Activated T-helper 17 cell treated with anti-CD3 and anti-CD28 coated beads, Interleukin-2, amount 50 U/mL, for 72 hours (primary cell): ENCODE results near the gene OR4L1. TPM values are rescaled to one million over a fixed set of nuclear protein-coding genes. Genes with fewer than 3 reads are reported as not detected.
"Not testable (repeated sequence)": the region's sequence is repeated elsewhere in the genome, so short reads cannot be mapped to it uniquely, and the experiment has no call there.

Experiments used
- ATAC-seq: fragments of 150-1000 bp; cut with Tn5 transposase; replicated peaks from 2 replicates; pipeline ENCODE4 v1.10.0; 2021; ENCODE audit warnings: mild to moderate bottlenecking, moderate library complexity
- H3K27ac Mint-ChIP-seq: one replicate; pipeline ENCODE4 v1.8.0; 2022; ENCODE audit warnings: mixed read lengths
- H3K27me3 Mint-ChIP-seq: one replicate; pipeline ENCODE4 v1.8.0; 2022; ENCODE audit warnings: mixed read lengths
- H3K36me3 Mint-ChIP-seq: one replicate; pipeline ENCODE4 v1.8.0; 2022; ENCODE audit warnings: low read depth, mild to moderate bottlenecking, mixed read lengths
- H3K4me1 Mint-ChIP-seq: one replicate; pipeline ENCODE4 v1.8.0; 2022; ENCODE audit warnings: mixed read lengths
- H3K4me3 Mint-ChIP-seq: one replicate; pipeline ENCODE4 v1.8.0; 2022; ENCODE audit warnings: mild to moderate bottlenecking, mixed read lengths
- H3K9me3 Mint-ChIP-seq: one replicate; pipeline ENCODE4 v1.8.0; 2022; ENCODE audit warnings: mixed read lengths
- total RNA-seq, 2 donors: library from RNA; stranded (reverse); gene quantifications; one replicate each; pipeline ENCODE4 v1.2.3, GENCODE V29; 2022

Gene OR4L1, protein sequence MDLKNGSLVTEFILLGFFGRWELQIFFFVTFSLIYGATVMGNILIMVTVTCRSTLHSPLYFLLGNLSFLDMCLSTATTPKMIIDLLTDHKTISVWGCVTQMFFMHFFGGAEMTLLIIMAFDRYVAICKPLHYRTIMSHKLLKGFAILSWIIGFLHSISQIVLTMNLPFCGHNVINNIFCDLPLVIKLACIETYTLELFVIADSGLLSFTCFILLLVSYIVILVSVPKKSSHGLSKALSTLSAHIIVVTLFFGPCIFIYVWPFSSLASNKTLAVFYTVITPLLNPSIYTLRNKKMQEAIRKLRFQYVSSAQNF
- not detected for total RNA-seq

- H3K4me3 Mint-ChIP-seq, result no peak within 1 kb of the TSS
- H3K36me3 Mint-ChIP-seq, result no peaks in the 10 kb centered on the region
- H3K9me3 Mint-ChIP-seq, result no peaks in the 10 kb centered on the region
- H3K4me1 Mint-ChIP-seq, result no peaks in the 10 kb centered on the region
- ATAC-seq, result no peak
- no peaks in the 10 kb centered on the region for H3K27me3 Mint-ChIP-seq
- no peak within 1 kb of the TSS for H3K27ac Mint-ChIP-seq
Observed at GRCh38 chr14:20059745-20060144, at the start of gene OR4L1. Gene OR4L1 (plus strand): TSS chr14:20060045. CDS start chr14:20060045, 0 bp downstream.

DNA sequence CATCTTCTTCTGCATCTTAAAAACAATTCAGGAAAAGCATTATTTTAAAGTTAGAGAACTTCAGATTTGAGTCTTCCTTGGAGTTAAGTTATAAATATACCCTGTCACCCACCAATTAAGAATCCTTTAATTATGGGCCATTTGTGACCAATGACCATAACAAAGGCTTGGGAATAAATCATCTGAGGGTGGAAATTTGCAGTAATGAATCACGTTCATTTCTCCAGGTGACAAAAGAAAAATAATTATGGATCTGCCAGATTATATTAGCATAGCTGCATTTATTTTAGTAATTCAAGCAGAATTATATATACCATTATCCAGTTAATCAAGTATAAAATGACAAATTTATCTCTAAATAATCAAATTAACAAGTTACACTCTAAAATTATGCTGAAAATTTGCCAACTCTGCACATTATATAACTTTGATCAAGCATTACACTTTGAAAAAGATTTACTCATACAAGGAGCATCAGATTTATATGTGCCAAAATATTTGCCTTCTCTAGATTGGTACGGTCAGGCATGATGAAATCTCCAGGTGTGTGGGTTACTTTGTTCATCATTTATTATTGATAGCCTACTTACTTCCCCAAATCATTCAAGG, 40.5 kb upstream of the OR4L1 start, which contains the start of gene OR4K14:
TSS of gene OR4K14 (minus strand) at position 51 of the 609 bp plus-strand sequence. CDS start 4,114 bp downstream, outside the sequence.
- Mint-ChIP-seq H3K4me1 (no peaks in the 10 kb centered on the region), H3K27ac (no peak within 1 kb of the TSS), H3K36me3 (no peaks in the 10 kb centered on the region), H3K27me3 (peaks cover 8% of the 10 kb centered on the region), H3K9me3 (peaks cover 2% of the 10 kb centered on the region), H3K4me3 (no peak within 1 kb of the TSS)
- ATAC-seq, result no peak

GRCh38 chr14:20031058-20031457, 28.8 kb upstream of the OR4L1 start:
- no peaks in the 10 kb centered on the region for H3K36me3 Mint-ChIP-seq
- H3K27me3 Mint-ChIP-seq, result no peaks in the 10 kb centered on the region
- ATAC-seq, result no peak
- no peak overlapping the region for H3K27ac Mint-ChIP-seq
- no peaks in the 10 kb centered on the region for H3K9me3 Mint-ChIP-seq
- H3K4me3 Mint-ChIP-seq, result no peak overlapping the region
- no peaks in the 10 kb centered on the region for H3K4me1 Mint-ChIP-seq

DNA sequence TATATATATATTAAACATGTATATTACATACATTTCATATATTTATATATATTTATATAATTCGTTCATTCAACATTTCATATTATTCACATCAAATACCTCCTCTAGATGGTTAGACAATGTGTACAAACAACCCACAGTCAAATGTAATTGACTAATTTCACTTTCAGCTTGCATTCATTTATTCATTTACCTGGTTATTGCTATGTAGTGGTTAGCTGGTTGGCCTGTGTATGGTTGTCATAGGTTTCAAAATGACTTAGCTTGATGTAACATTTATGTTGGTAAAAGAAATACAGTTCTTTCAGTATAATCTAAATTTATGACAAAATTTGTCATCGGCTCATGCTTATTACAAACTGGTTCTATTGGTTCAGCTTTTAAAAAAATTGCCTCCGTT, 24.4 kb upstream of the OR4L1 start:
- H3K27ac Mint-ChIP-seq, result no peak overlapping the region
- no peaks in the 10 kb centered on the region for H3K9me3 Mint-ChIP-seq
- no peak overlapping the region for H3K4me3 Mint-ChIP-seq
- peak; percentile 38 for ATAC-seq
- no peaks in the 10 kb centered on the region for H3K36me3 Mint-ChIP-seq
- no peaks in the 10 kb centered on the region for H3K4me1 Mint-ChIP-seq
- no peaks in the 10 kb centered on the region for H3K27me3 Mint-ChIP-seq

GRCh38 chr14:20035938-20036337, 23.9 kb upstream of the OR4L1 start, which contains the start of gene OR4K13:
Gene OR4K13 (minus strand): TSS chr14:20036038. CDS start chr14:20034758, 1,280 bp downstream.
- H3K9me3 Mint-ChIP-seq, result no peaks in the 10 kb centered on the region
- no peak within 1 kb of the TSS for H3K4me3 Mint-ChIP-seq
- no peaks in the 10 kb centered on the region for H3K27me3 Mint-ChIP-seq
- H3K36me3 Mint-ChIP-seq, result no peaks in the 10 kb centered on the region
- H3K4me1 Mint-ChIP-seq, result no peaks in the 10 kb centered on the region
- ATAC-seq, result no peak
- H3K27ac Mint-ChIP-seq, result no peak within 1 kb of the TSS

- Mint-ChIP-seq H3K4me3 (no peak overlapping the region), H3K27ac (no peak overlapping the region), H3K9me3 (peaks cover 4% of the 10 kb centered on the region), H3K27me3 (peaks cover 14% of the 10 kb centered on the region), H3K4me1 (no peaks in the 10 kb centered on the region), H3K36me3 (no peaks in the 10 kb centered on the region)
- no peak for ATAC-seq
Observed at GRCh38 chr14:20044243-20044642, 15.6 kb upstream of the OR4L1 start.

DNA sequence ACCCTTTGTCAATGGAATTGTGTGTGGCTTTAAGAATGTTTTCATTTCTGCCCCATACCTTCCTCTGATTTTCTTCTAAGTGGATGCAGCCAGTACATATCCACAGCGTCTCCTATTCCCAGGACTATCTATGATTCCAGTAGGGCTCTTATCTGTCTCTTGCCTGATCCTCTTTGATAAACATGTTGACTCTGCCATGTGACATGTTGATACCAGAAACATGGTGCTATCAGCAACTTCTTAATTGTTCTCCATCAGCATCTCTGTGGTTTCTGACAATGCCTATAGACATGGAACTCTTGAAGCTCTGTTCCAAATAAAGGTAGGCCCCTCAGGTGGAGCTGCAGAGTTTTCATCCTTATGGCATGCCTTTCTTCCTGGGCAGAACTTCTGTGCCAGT, 11.6 kb upstream of the OR4L1 start:
- Mint-ChIP-seq H3K4me3 (no peak overlapping the region), H3K9me3 (no peaks in the 10 kb centered on the region), H3K27me3 (peaks cover 21% of the 10 kb centered on the region), H3K27ac (no peak overlapping the region), H3K4me1 (no peaks in the 10 kb centered on the region), H3K36me3 (no peaks in the 10 kb centered on the region)
- ATAC-seq, result no peak

DNA sequence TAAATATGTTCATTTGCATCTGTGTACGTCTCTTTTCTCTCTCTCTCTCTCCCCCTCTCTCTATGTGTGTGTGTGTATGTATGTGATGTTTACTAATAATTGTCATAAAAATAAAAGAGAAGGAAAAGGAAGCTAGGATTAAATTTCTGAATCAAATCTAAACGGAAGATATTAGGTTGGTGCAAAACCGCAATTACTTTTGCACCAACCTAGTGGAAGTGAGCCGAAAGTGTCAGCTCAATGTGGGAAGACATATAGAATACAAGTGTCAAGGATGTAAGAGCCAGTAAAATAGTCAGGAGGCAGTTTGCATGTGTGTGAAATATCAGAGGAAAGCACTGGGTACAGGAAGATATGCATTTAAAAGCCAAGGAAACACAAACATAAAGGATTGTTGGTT, 32.2 kb downstream of the OR4L1 start:
- Mint-ChIP-seq H3K36me3 (no peaks in the 10 kb centered on the region), H3K4me1 (no peaks in the 10 kb centered on the region), H3K4me3 (no peak overlapping the region), H3K27me3 (no peaks in the 10 kb centered on the region), H3K27ac (no peak overlapping the region), H3K9me3 (no peaks in the 10 kb centered on the region)
- no peak for ATAC-seq

DNA sequence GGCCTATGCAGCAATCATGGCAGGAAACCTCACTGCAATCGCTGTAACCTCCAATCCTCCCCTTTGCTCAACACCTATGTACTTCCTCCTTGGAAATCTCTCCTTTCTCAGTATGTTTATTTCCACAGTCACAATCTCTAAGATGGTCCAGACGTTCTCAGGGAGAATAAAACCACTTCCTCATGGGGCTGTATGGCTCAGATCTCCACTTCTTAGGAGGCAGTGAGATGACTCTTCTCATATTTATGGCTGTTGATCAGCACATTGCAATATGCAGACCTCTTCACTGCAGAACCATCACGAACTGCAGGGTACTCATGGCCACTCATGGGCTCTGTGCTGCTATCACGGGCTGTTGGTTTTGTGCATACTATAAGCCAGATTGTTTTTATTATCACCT, 33.6 kb downstream of the OR4L1 start:
- no peaks in the 10 kb centered on the region for H3K36me3 Mint-ChIP-seq
- H3K4me3 Mint-ChIP-seq, result no peak overlapping the region
- H3K27me3 Mint-ChIP-seq, result peaks cover under 1% of the 10 kb centered on the region
- no peak overlapping the region for H3K27ac Mint-ChIP-seq
- no peaks in the 10 kb centered on the region for H3K4me1 Mint-ChIP-seq
- no peak for ATAC-seq
- no peaks in the 10 kb centered on the region for H3K9me3 Mint-ChIP-seq

- H3K36me3 Mint-ChIP-seq, result not testable (repeated sequence)
Observed at GRCh38 chr14:20098926-20099770, 39.3 kb downstream of the OR4L1 start.

GRCh38 chr14:20110438-20110837, 50.6 kb downstream of the OR4L1 start, which contains the start of gene OR4K17:
Gene OR4K17 (plus strand): TSS chr14:20110739. CDS start chr14:20117500, 6,761 bp downstream.
- H3K9me3 Mint-ChIP-seq, result no peaks in the 10 kb centered on the region
- no peaks in the 10 kb centered on the region for H3K4me1 Mint-ChIP-seq
- no peaks in the 10 kb centered on the region for H3K36me3 Mint-ChIP-seq
- H3K4me3 Mint-ChIP-seq, result no peak within 1 kb of the TSS
- no peaks in the 10 kb centered on the region for H3K27me3 Mint-ChIP-seq
- no peak within 1 kb of the TSS for H3K27ac Mint-ChIP-seq
- no peak for ATAC-seq

More at GRCh38 chr14:20098926-20099770, 39.3 kb downstream of the OR4L1 start:
- not testable (repeated sequence) for H3K27ac Mint-ChIP-seq, H3K4me3 Mint-ChIP-seq, ATAC-seq, H3K9me3 Mint-ChIP-seq, H3K4me1 Mint-ChIP-seq
- peaks cover 19% of the 10 kb centered on the region for H3K27me3 Mint-ChIP-seq

Other genes with a start within 250 kb of the OR4L1 start
- not detected for gene OR4K2, start 184.9 kb upstream of the OR4L1 start, total RNA-seq
- not detected for gene OR4K5, start 139.4 kb upstream of the OR4L1 start, total RNA-seq
- gene OR4K1, start 129.1 kb upstream of the OR4L1 start, total RNA-seq, result not detected
- not detected for gene OR4K15, start 84.5 kb upstream of the OR4L1 start, total RNA-seq
- not detected for gene OR4Q2, start 57.9 kb upstream of the OR4L1 start, total RNA-seq
- gene OR4K14, start 40.7 kb upstream of the OR4L1 start, total RNA-seq, result not detected
- gene OR4K13, start 24.0 kb upstream of the OR4L1 start, total RNA-seq, result not detected
- not detected for gene OR4K17, start 50.7 kb downstream of the OR4L1 start, total RNA-seq
- gene OR4N5, start 78.8 kb downstream of the OR4L1 start, total RNA-seq, result not detected
- not detected for gene OR11G2, start 130.9 kb downstream of the OR4L1 start, total RNA-seq
- not detected for gene OR11H6, start 163.7 kb downstream of the OR4L1 start, total RNA-seq
- gene OR11H7, start 168.9 kb downstream of the OR4L1 start, total RNA-seq, result not detected
- not detected for gene OR11H4, start 179.2 kb downstream of the OR4L1 start, total RNA-seq
- gene TTC5, start 245.9 kb downstream of the OR4L1 start, total RNA-seq, result 10 to 100 TPM in 1 of 2 donors, 1 to 10 TPM in 1; 6.9 to 18.0 TPM